Stomach smooth muscle (tissue), 2 donors: ENCODE measurements around the gene XPNPEP2.

Experiments
- H3K27ac ChIP-seq: one replicate; pipeline ENCODE4 v1.7.0; 2013; ENCODE audit warnings: mild to moderate bottlenecking, low read length, inconsistent platforms
- H3K27me3 ChIP-seq, 2 donors: one replicate each; pipeline ENCODE4 v1.7.0; 2013; ENCODE audit warnings: low read length in 2 of 2; ENCODE audit not compliant: insufficient read depth in 2 of 2, control insufficient read depth in 1 of 2
- H3K36me3 ChIP-seq, 2 donors: one replicate each; pipeline ENCODE4 v1.7.0; 2013; ENCODE audit warnings: low read length in 2 of 2; ENCODE audit not compliant: control insufficient read depth in 2 of 2, insufficient read depth in 2 of 2
- H3K4me1 ChIP-seq: one replicate; pipeline ENCODE4 v1.7.0; 2013; ENCODE audit warnings: low read length; ENCODE audit not compliant: control insufficient read depth, insufficient read depth
- H3K4me3 ChIP-seq, 2 donors: one replicate each; pipeline ENCODE4 v1.7.0; 2013; ENCODE audit warnings: low read length in 2 of 2
- H3K9ac ChIP-seq, 2 donors: one replicate each; pipeline ENCODE4 v1.7.0; 2013; ENCODE audit warnings: low read length in 2 of 2, mild to moderate bottlenecking in 1 of 2
- H3K9me3 ChIP-seq, 2 donors: one replicate each; pipeline ENCODE4 v1.7.0; 2013; ENCODE audit warnings: low read length in 2 of 2; ENCODE audit not compliant: control insufficient read depth in 2 of 2
- donor health status: healthy.
- donor health status: Pancreatic carcinoma.

XPNPEP2 gene

GRCh38 chrX:129700536-129700935, 38.2 kb upstream of the XPNPEP2 start:
- H3K27me3 ChIP-seq, result peaks cover 0 to 7% of the 10 kb centered on the region in 2 donors
- no peaks in the 10 kb centered on the region for H3K36me3 ChIP-seq
- no peak overlapping the region for H3K4me3 ChIP-seq
- H3K9me3 ChIP-seq, result no peaks in the 10 kb centered on the region
- no peak overlapping the region for H3K27ac ChIP-seq
- peaks cover 2% of the 10 kb centered on the region for H3K4me1 ChIP-seq
- H3K9ac ChIP-seq, result no peak overlapping the region

- H3K4me3 ChIP-seq, result no peak overlapping the region
- no peaks in the 10 kb centered on the region for H3K36me3 ChIP-seq
- H3K4me1 ChIP-seq, result peaks cover 2% of the 10 kb centered on the region
- H3K27ac ChIP-seq, result no peak overlapping the region
- H3K9me3 ChIP-seq, result no peaks in the 10 kb centered on the region
- no peak overlapping the region for H3K9ac ChIP-seq
- H3K27me3 ChIP-seq, result peaks cover 0 to 7% of the 10 kb centered on the region in 2 donors
These were observed 37.1 kb upstream of the XPNPEP2 start for GRCh38 chrX:129701624-129702069.

GRCh38 chrX:129704491-129704890, 34.3 kb upstream of the XPNPEP2 start:
- no peak overlapping the region for H3K27ac ChIP-seq

GRCh38 chrX:129705377-129705925, 33.3 kb upstream of the XPNPEP2 start:
- Histone ChIP-seq H3K27ac (no peak overlapping the region), H3K9ac (no peak overlapping the region), H3K27me3 (peaks cover 0 to 4% of the 10 kb centered on the region in 2 donors), H3K9me3 (no peaks in the 10 kb centered on the region), H3K4me1 (peaks cover 2% of the 10 kb centered on the region), H3K4me3 (no peak overlapping the region), H3K36me3 (no peaks in the 10 kb centered on the region)

More at GRCh38 chrX:129704491-129704890, 34.3 kb upstream of the XPNPEP2 start:
- Histone ChIP-seq H3K4me3 (no peak overlapping the region), H3K9ac (no peak overlapping the region), H3K27me3 (peaks cover 0 to 4% of the 10 kb centered on the region in 2 donors), H3K9me3 (no peaks in the 10 kb centered on the region), H3K36me3 (no peaks in the 10 kb centered on the region), H3K4me1 (peaks cover 2% of the 10 kb centered on the region)

GRCh38 chrX:129705988-129706387, 32.8 kb upstream of the XPNPEP2 start:
- H3K9me3 ChIP-seq, result no peaks in the 10 kb centered on the region
- no peak overlapping the region for H3K27ac ChIP-seq

GRCh38 chrX:129706400-129707072, 32.2 kb upstream of the XPNPEP2 start:
- Histone ChIP-seq H3K27me3 (peaks cover 0 to 4% of the 10 kb centered on the region in 2 donors), H3K9ac (no peak overlapping the region), H3K4me3 (no peak overlapping the region), H3K9me3 (no peaks in the 10 kb centered on the region), H3K36me3 (no peaks in the 10 kb centered on the region), H3K27ac (no peak overlapping the region), H3K4me1 (no peaks in the 10 kb centered on the region)

More at GRCh38 chrX:129705988-129706387, 32.8 kb upstream of the XPNPEP2 start:
- peaks cover 0 to 4% of the 10 kb centered on the region in 2 donors for H3K27me3 ChIP-seq
- peaks cover 2% of the 10 kb centered on the region for H3K4me1 ChIP-seq
- no peak overlapping the region for H3K9ac ChIP-seq
- H3K4me3 ChIP-seq, result no peak overlapping the region
- H3K36me3 ChIP-seq, result no peaks in the 10 kb centered on the region

- Histone ChIP-seq H3K36me3 (no peaks in the 10 kb centered on the region), H3K27me3 (no peaks in the 10 kb centered on the region), H3K9me3 (no peaks in the 10 kb centered on the region), H3K4me1 (no peaks in the 10 kb centered on the region), H3K27ac (no peak overlapping the region), H3K4me3 (no peak overlapping the region), H3K9ac (no peak overlapping the region)
These were observed 24.2 kb upstream of the XPNPEP2 start for GRCh38 chrX:129714581-129714980.

GRCh38 chrX:129716507-129716906, 22.3 kb upstream of the XPNPEP2 start:
- no peaks in the 10 kb centered on the region for H3K9me3 ChIP-seq
- no peak overlapping the region for H3K9ac ChIP-seq
- no peak overlapping the region for H3K27ac ChIP-seq
- no peaks in the 10 kb centered on the region for H3K36me3 ChIP-seq
- no peak overlapping the region for H3K4me3 ChIP-seq
- no peaks in the 10 kb centered on the region for H3K4me1 ChIP-seq
- peaks cover 0 to 4% of the 10 kb centered on the region in 2 donors for H3K27me3 ChIP-seq

- Histone ChIP-seq H3K27me3 (peaks cover 0 to 7% of the 10 kb centered on the region in 2 donors), H3K27ac (no peak overlapping the region), H3K36me3 (no peaks in the 10 kb centered on the region), H3K9ac (no peak overlapping the region), H3K9me3 (no peaks in the 10 kb centered on the region), H3K4me3 (no peak overlapping the region), H3K4me1 (no peaks in the 10 kb centered on the region)
These were observed 20.9 kb upstream of the XPNPEP2 start for GRCh38 chrX:129717892-129718291.

- no peaks in the 10 kb centered on the region for H3K36me3 ChIP-seq
- H3K9ac ChIP-seq, result no peak overlapping the region
- no peak overlapping the region for H3K27ac ChIP-seq
- peaks cover 0 to 7% of the 10 kb centered on the region in 2 donors for H3K27me3 ChIP-seq
- no peaks in the 10 kb centered on the region for H3K4me1 ChIP-seq
- no peaks in the 10 kb centered on the region for H3K9me3 ChIP-seq
- H3K4me3 ChIP-seq, result no peak overlapping the region
These were observed 20.1 kb upstream of the XPNPEP2 start for GRCh38 chrX:129718676-129719075.

GRCh38 chrX:129719268-129719667, 19.5 kb upstream of the XPNPEP2 start:
- H3K36me3 ChIP-seq, result no peaks in the 10 kb centered on the region
- no peaks in the 10 kb centered on the region for H3K4me1 ChIP-seq
- H3K9ac ChIP-seq, result no peak overlapping the region
- no peak overlapping the region for H3K27ac ChIP-seq
- no peaks in the 10 kb centered on the region for H3K9me3 ChIP-seq
- no peak overlapping the region for H3K4me3 ChIP-seq
- peaks cover 0 to 7% of the 10 kb centered on the region in 2 donors for H3K27me3 ChIP-seq
